ENCODE measurements around the gene APBA3. TPM values are rescaled to one million over a fixed set of nuclear protein-coding genes. Genes with fewer than 3 reads are reported as not detected.

The APBA3 gene
- total RNA-seq, 4 donors from 2014 or later = 12.5 to 30.4 (median 21.3) TPM

- Histone ChIP-seq H3K4me1 (peaks cover 0 to 33% (median 9%) of the 10 kb centered on the region in 3 donors), H3K27me3 (peaks cover 75% of the 10 kb centered on the region), H3K4me3 (no peak overlapping the region), H3K27ac (no peak overlapping the region), H3K36me3 (no peaks in the 10 kb centered on the region), H3K9me3 (no peaks in the 10 kb centered on the region)
- no peak for TF ChIP-seq EP300 (IDR thresholded peaks at IDR 0.05)
- TF ChIP-seq POLR2AphosphoS5 (IDR thresholded peaks at IDR 0.05) = no peak
- TF ChIP-seq POLR2A (IDR thresholded peaks at IDR 0.05) = no peak
- no peak for TF ChIP-seq CTCF (IDR thresholded peaks at IDR 0.05)
- 80% methylated on average over 3 of the region's 5 CpGs; no CpG with 5 or more reads in 1 of the 2 donors for WGBS, 2 donors (ENCODE audit: low coverage in 1 of 2)
- no peak for ATAC-seq
These were observed 38.4 kb downstream of the APBA3 start for GRCh38 chr19:3723110-3723488.

- WGBS, 2 donors (ENCODE audit: low coverage in 1 of 2) = no CpG with 5 or more reads among the region's 30 CpGs
- H3K36me3 ChIP-seq = no peaks in the 10 kb centered on the region
- H3K4me1 ChIP-seq = peaks cover 0 to 33% (median 9%) of the 10 kb centered on the region in 3 donors
- no peak for TF ChIP-seq EP300 (IDR thresholded peaks at IDR 0.05)
- no peak for TF ChIP-seq CTCF (IDR thresholded peaks at IDR 0.05)
- TF ChIP-seq POLR2A (IDR thresholded peaks at IDR 0.05) = no peak
- TF ChIP-seq POLR2AphosphoS5 (IDR thresholded peaks at IDR 0.05) = no peak
- H3K9me3 ChIP-seq = no peaks in the 10 kb centered on the region
- H3K27me3 ChIP-seq = peaks cover 75% of the 10 kb centered on the region
- no peak for ATAC-seq
- no peak overlapping the region for H3K27ac ChIP-seq
- no peak overlapping the region for H3K4me3 ChIP-seq
These were observed 38.9 kb downstream of the APBA3 start for GRCh38 chr19:3722443-3723109.

- H3K27me3 ChIP-seq = peaks cover 75% of the 10 kb centered on the region
- H3K4me1 ChIP-seq = peaks cover 0 to 33% (median 9%) of the 10 kb centered on the region in 3 donors
- no peak for ATAC-seq
- 0 to 10% methylated on average over 2 to 6 of the region's 26 CpGs for WGBS, 2 donors (ENCODE audit: low coverage in 1 of 2)
- H3K4me3 ChIP-seq = peak overlapping the region in 1 of 2 donors; percentile 34
- TF ChIP-seq POLR2A (IDR thresholded peaks at IDR 0.05) (no peak), EP300 (IDR thresholded peaks at IDR 0.05) (no peak), CTCF (IDR thresholded peaks at IDR 0.05) (no peak), POLR2AphosphoS5 (IDR thresholded peaks at IDR 0.05) (no peak)
- no peak overlapping the region for H3K27ac ChIP-seq
- no peaks in the 10 kb centered on the region for H3K9me3 ChIP-seq
- H3K36me3 ChIP-seq = no peaks in the 10 kb centered on the region
These were observed 39.5 kb downstream of the APBA3 start for GRCh38 chr19:3721887-3722442.

- no peaks in the 10 kb centered on the region for H3K36me3 ChIP-seq
- 0% methylated on average over 8 of the region's 46 CpGs; no CpG with 5 or more reads in 1 of the 2 donors for WGBS, 2 donors (ENCODE audit: low coverage in 1 of 2)
- H3K4me3 ChIP-seq = peak overlapping the region in 1 of 2 donors; percentile 34
- TF ChIP-seq POLR2A (IDR thresholded peaks at IDR 0.05) (no peak), EP300 (IDR thresholded peaks at IDR 0.05) (no peak), CTCF (IDR thresholded peaks at IDR 0.05) (no peak), POLR2AphosphoS5 (IDR thresholded peaks at IDR 0.05) (no peak)
- peak; percentile 75 for ATAC-seq
- no peak overlapping the region for H3K27ac ChIP-seq
- H3K9me3 ChIP-seq = no peaks in the 10 kb centered on the region
- H3K4me1 ChIP-seq = peaks cover 0 to 33% (median 9%) of the 10 kb centered on the region in 3 donors
- peaks cover 74% of the 10 kb centered on the region for H3K27me3 ChIP-seq
These were observed 40.2 kb downstream of the APBA3 start for GRCh38 chr19:3721131-3721886.
